Adrenal gland (tissue), 5 donors: ENCODE measurements around the gene PPP6C.

ENCODE experiments used
- POLR2A ChIP-seq, 2 donors: fragments of 450-650 bp; IDR thresholded peaks; one replicate each; pipeline ENCODE4 v1.6.1; 2017; ENCODE audit warnings: antibody characterized with exemption in 2 of 2, mild to moderate bottlenecking in 2 of 2, moderate library complexity in 1 of 2
- TF ChIP-seq, protein P1 (sequence below), 6 experiments: fragments of 450-650 bp in 4 of 6; fragments of 200-600 bp in 2 of 6; sonication (generic) in 1 of 6; IDR thresholded peaks; 1 replicate in 5 of 6; 2 replicates in 1 of 6; pipeline versions ENCODE4 v1.5.1 to v1.8.0; 2016 to 2021; ENCODE audit warnings: antibody characterized with exemption in 6 of 6, mild to moderate bottlenecking in 2 of 6, moderate library complexity in 1 of 6
- donor health status: DM: no; HTN: no; CAD: no.

DNA sequence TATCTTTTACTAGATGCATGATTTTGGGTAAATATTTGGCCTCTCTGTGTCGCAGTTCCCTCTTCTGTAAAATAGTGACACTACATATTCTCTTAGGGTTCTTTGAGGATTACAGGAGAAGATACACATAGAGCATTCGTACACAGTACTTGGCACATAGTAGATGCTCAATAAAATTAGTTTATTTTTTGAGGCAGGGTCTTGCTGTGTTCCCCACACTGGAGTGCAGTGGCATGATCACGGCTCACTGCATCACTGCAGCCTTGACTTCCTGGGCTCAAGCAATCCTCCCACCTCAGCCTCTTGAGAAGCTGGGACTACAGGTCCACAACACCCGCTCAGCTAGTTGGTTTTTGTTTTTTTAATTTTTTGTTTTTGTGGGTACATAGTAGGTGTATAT lies 47.9 kb downstream of the PPP6C start:
- TF ChIP-seq, protein P1, sequence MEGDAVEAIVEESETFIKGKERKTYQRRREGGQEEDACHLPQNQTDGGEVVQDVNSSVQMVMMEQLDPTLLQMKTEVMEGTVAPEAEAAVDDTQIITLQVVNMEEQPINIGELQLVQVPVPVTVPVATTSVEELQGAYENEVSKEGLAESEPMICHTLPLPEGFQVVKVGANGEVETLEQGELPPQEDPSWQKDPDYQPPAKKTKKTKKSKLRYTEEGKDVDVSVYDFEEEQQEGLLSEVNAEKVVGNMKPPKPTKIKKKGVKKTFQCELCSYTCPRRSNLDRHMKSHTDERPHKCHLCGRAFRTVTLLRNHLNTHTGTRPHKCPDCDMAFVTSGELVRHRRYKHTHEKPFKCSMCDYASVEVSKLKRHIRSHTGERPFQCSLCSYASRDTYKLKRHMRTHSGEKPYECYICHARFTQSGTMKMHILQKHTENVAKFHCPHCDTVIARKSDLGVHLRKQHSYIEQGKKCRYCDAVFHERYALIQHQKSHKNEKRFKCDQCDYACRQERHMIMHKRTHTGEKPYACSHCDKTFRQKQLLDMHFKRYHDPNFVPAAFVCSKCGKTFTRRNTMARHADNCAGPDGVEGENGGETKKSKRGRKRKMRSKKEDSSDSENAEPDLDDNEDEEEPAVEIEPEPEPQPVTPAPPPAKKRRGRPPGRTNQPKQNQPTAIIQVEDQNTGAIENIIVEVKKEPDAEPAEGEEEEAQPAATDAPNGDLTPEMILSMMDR (IDR thresholded peaks at IDR 0.05) = no peak
- no peak for TF ChIP-seq POLR2A (IDR thresholded peaks at IDR 0.05)
